MM.1S (cell line): ENCODE results near the gene FAM111B.
"Not testable (repeated sequence)": the region's sequence is repeated elsewhere in the genome, so short reads cannot be mapped to it uniquely, and the experiment has no call there.

Source experiments
- EZH2 ChIP-seq: fragments of 300-600 bp; sonication (generic); optimal IDR thresholded peaks from 2 replicates; pipeline ENCODE3; 2017; ENCODE audit warnings: low read depth, mild to moderate bottlenecking, antibody characterized with exemption, low read length, mixed read lengths
- TF ChIP-seq, protein P1 (sequence below): fragments of 300-600 bp; sonication (generic); IDR thresholded peaks from 2 replicates; pipeline ENCODE4 v1.5.1; 2016; ENCODE audit warnings: antibody characterized with exemption, low read length, mixed read lengths

GRCh38 chr11:59080421-59080820 is 26.6 kb upstream of the FAM111B start:
- TF ChIP-seq, protein P1, sequence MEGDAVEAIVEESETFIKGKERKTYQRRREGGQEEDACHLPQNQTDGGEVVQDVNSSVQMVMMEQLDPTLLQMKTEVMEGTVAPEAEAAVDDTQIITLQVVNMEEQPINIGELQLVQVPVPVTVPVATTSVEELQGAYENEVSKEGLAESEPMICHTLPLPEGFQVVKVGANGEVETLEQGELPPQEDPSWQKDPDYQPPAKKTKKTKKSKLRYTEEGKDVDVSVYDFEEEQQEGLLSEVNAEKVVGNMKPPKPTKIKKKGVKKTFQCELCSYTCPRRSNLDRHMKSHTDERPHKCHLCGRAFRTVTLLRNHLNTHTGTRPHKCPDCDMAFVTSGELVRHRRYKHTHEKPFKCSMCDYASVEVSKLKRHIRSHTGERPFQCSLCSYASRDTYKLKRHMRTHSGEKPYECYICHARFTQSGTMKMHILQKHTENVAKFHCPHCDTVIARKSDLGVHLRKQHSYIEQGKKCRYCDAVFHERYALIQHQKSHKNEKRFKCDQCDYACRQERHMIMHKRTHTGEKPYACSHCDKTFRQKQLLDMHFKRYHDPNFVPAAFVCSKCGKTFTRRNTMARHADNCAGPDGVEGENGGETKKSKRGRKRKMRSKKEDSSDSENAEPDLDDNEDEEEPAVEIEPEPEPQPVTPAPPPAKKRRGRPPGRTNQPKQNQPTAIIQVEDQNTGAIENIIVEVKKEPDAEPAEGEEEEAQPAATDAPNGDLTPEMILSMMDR, result not testable (repeated sequence)
- not testable (repeated sequence) for TF ChIP-seq EZH2
